DND-41 (cell line): ENCODE data around the gene SLC26A1.
A peak's percentile ranks its signal among the peaks of the same experiment; 100 is the strongest.

Experiments used
- ATAC-seq: fragments of 200-7000 bp; cut with Tn5 transposase; 3 replicates; pipeline ENCODE4 v1.9.1; 2021; ENCODE audit warnings: low read depth; ENCODE audit not compliant: insufficient read depth
- DNase-seq: peaks from one replicate; pipeline ENCODE4 v3.0.0-alpha.2; 2020
- H2AFZ ChIP-seq: 2 replicates; pipeline ENCODE4 v1.6.0; 2012; ENCODE audit warnings: low read depth, low read length
- H3K27ac ChIP-seq: 2 replicates; pipeline ENCODE4 v1.5.1; 2012; ENCODE audit warnings: low read length, inconsistent platforms
- H3K27me3 ChIP-seq: fragments of 200-600 bp; sonication (generic); 2 replicates; pipeline ENCODE4 v1.6.0; 2012; ENCODE audit warnings: low read length, mild to moderate bottlenecking, inconsistent platforms; ENCODE audit not compliant: insufficient read depth, poor library complexity
- H3K36me3 ChIP-seq: 2 replicates; pipeline ENCODE4 v1.5.1; 2012; ENCODE audit warnings: low read length, inconsistent platforms; ENCODE audit not compliant: insufficient read depth
- H3K4me1 ChIP-seq: 2 replicates; pipeline ENCODE4 v1.5.1; 2012; ENCODE audit warnings: mild to moderate bottlenecking, low read length; ENCODE audit not compliant: insufficient read depth
- H3K4me2 ChIP-seq: 2 replicates; pipeline ENCODE4 v1.6.0; 2012; ENCODE audit warnings: mild to moderate bottlenecking, moderate library complexity, low read length, inconsistent platforms; ENCODE audit not compliant: insufficient read depth
- H3K4me3 ChIP-seq, 2 experiments: fragments of 200-600 bp in 1 of 2; shearing (Covaris generic) in 1 of 2; 2 replicates each; pipeline ENCODE4 v1.5.1; 2012 to 2016; ENCODE audit warnings: inconsistent platforms in 2 of 2, low read length in 2 of 2, mild to moderate bottlenecking in 2 of 2, low read depth in 1 of 2, moderate library complexity in 1 of 2
- H3K79me2 ChIP-seq: 2 replicates; pipeline ENCODE4 v1.6.0; 2012; ENCODE audit warnings: low read length, inconsistent platforms; ENCODE audit not compliant: insufficient read depth
- H3K9ac ChIP-seq: 2 replicates; pipeline ENCODE4 v1.6.0; 2012; ENCODE audit warnings: low read depth, mild to moderate bottlenecking, inconsistent platforms, low read length, moderate library complexity
- H3K9me3 ChIP-seq: 2 replicates; pipeline ENCODE4 v1.5.1; 2012; ENCODE audit warnings: low read length, moderate library complexity, mild to moderate bottlenecking, inconsistent platforms; ENCODE audit not compliant: insufficient read depth, severe bottlenecking
- H4K20me1 ChIP-seq: 2 replicates; pipeline ENCODE4 v1.6.0; 2012; ENCODE audit warnings: low read length; ENCODE audit not compliant: insufficient read depth
- CTCF ChIP-seq: IDR thresholded peaks from 2 replicates; pipeline ENCODE4 v1.5.1; 2012; ENCODE audit warnings: borderline replicate concordance, low read length, moderate library complexity, mild to moderate bottlenecking; ENCODE audit not compliant: poor library complexity, severe bottlenecking; ENCODE audit errors: extremely low read depth
- EZH2 ChIP-seq: IDR thresholded peaks from 3 replicates; pipeline ENCODE4 v1.6.1; 2012; ENCODE audit warnings: borderline replicate concordance, low read depth, mild to moderate bottlenecking, moderate library complexity, low read length, inconsistent platforms; ENCODE audit not compliant: severe bottlenecking

SLC26A1 gene

GRCh38 chr4:972651-973424 is 20.4 kb downstream of the SLC26A1 start:
- TF ChIP-seq EZH2: no peak
- Histone ChIP-seq H3K4me3 (peak overlapping the region; percentile 78 to 88), H3K27ac (peak overlapping the region; percentile 5), H4K20me1 (peaks cover 34% of the 10 kb centered on the region), H3K79me2 (peaks cover 22% of the 10 kb centered on the region), H3K4me1 (peaks cover 19% of the 10 kb centered on the region), H3K36me3 (0 out of 2 replicates have a peak, but pooled peaks cover 3% of the 10 kb centered on the region), H3K27me3 (no peaks in the 10 kb centered on the region), H3K9me3 (peaks cover 7% of the 10 kb centered on the region), H3K9ac (peak overlapping the region; percentile 81), H3K4me2 (peak overlapping the region; percentile 77), H2AFZ (peak overlapping the region; percentile 76)
- ATAC-seq (peak; percentile 60), DNase-seq (peak; percentile 61)

GRCh38 chr4:971666-972500 is 21.3 kb downstream of the SLC26A1 start:
- DNase-seq: no peak
- peaks cover 19% of the 10 kb centered on the region for H3K4me1 ChIP-seq
- no peak overlapping the region for H2AFZ ChIP-seq
- TF ChIP-seq EZH2: no peak
- no peak for TF ChIP-seq CTCF
- peak overlapping the region; percentile 81 for H3K9ac ChIP-seq
- peaks cover 7% of the 10 kb centered on the region for H3K9me3 ChIP-seq
- no peak for ATAC-seq
- peaks cover 5% of the 10 kb centered on the region; the same call in 1 of the 2 replicates for H3K36me3 ChIP-seq
- H3K79me2 ChIP-seq: peaks cover 22% of the 10 kb centered on the region
- no peaks in the 10 kb centered on the region for H3K27me3 ChIP-seq
- peaks cover 34% of the 10 kb centered on the region for H4K20me1 ChIP-seq
- H3K4me2 ChIP-seq: peak overlapping the region; percentile 77
- peak overlapping the region; percentile 36; the same call in 1 of the 2 replicates for H3K27ac ChIP-seq
- H3K4me3 ChIP-seq: peak overlapping the region; percentile 78 to 88; a peak in 3 of 4 replicates

GRCh38 chr4:970854-971520 is 22.2 kb downstream of the SLC26A1 start:
- no peak for ATAC-seq
- H3K79me2 ChIP-seq: peaks cover 22% of the 10 kb centered on the region
- peaks cover 7% of the 10 kb centered on the region for H3K9me3 ChIP-seq
- H3K4me1 ChIP-seq: peaks cover 19% of the 10 kb centered on the region
- H3K36me3 ChIP-seq: peaks cover 14% of the 10 kb centered on the region
- H3K27ac ChIP-seq: no peak overlapping the region
- DNase-seq: no peak
- no peak for TF ChIP-seq EZH2
- TF ChIP-seq CTCF: no peak
- H3K4me2 ChIP-seq: peak overlapping the region; percentile 77; the same call in 1 of the 2 replicates
- H3K9ac ChIP-seq: no peak overlapping the region; the same call in 1 of the 2 replicates
- 0 out of 4 replicates have a peak overlapping the region, but pooled peaks of 1 of the 2 experiments have one; percentile 88 for H3K4me3 ChIP-seq
- H3K27me3 ChIP-seq: no peaks in the 10 kb centered on the region
- peaks cover 34% of the 10 kb centered on the region for H4K20me1 ChIP-seq
- H2AFZ ChIP-seq: no peak overlapping the region
